Kidney (tissue), 14 donors: ENCODE results near the gene STN1. TPM values are rescaled to one million over a fixed set of nuclear protein-coding genes. Genes with fewer than 3 reads are reported as not detected.

Source experiments
- DNase-seq, 5 donors: peaks; one replicate each; pipeline ENCODE4 v3.0.0-alpha.2; 2013 to 2020
- FAIRE-seq: peaks from 2 replicates; lab custom pipeline; 2012; peaks lifted over from hg19 to GRCh38; lab: Jason Lieb, UNC
- H3K27ac ChIP-seq, 2 donors: one replicate each; pipeline ENCODE4 v1.7.0; 2013; ENCODE audit warnings: low read depth in 2 of 2, low read length in 2 of 2, inconsistent platforms in 1 of 2
- H3K27me3 ChIP-seq: one replicate; pipeline ENCODE4 v1.7.1; 2013; ENCODE audit warnings: low read length, inconsistent platforms; ENCODE audit not compliant: control insufficient read depth, insufficient read depth
- H3K36me3 ChIP-seq, 3 donors: one replicate each; pipeline versions ENCODE4 v1.7.0 to v1.7.1; 2013; ENCODE audit warnings: low read length in 3 of 3, control low read depth in 1 of 3, inconsistent platforms in 1 of 3; ENCODE audit not compliant: insufficient read depth in 3 of 3, control insufficient read depth in 2 of 3
- H3K4me1 ChIP-seq, 3 donors: one replicate each; pipeline versions ENCODE4 v1.7.0 to v1.7.1; 2013; ENCODE audit warnings: low read length in 3 of 3, inconsistent platforms in 1 of 3, low read depth in 1 of 3; ENCODE audit not compliant: control insufficient read depth in 2 of 3, insufficient read depth in 2 of 3
- H3K4me3 ChIP-seq, 3 donors: one replicate each; pipeline versions ENCODE4 v1.7.0 to v1.8.1; 2013; ENCODE audit warnings: low read length in 3 of 3, control low read depth in 1 of 3, inconsistent platforms in 1 of 3
- H3K9ac ChIP-seq, 3 donors: one replicate each; pipeline versions ENCODE4 v1.7.0 to v1.7.1; 2013; ENCODE audit warnings: low read length in 3 of 3, control low read depth in 1 of 3, inconsistent platforms in 1 of 3
- H3K9me3 ChIP-seq, 3 donors: one replicate each; pipeline versions ENCODE4 v1.7.0 to v1.7.1; 2013; ENCODE audit warnings: low read length in 3 of 3, control low read depth in 1 of 3, inconsistent platforms in 1 of 3; ENCODE audit not compliant: control insufficient read depth in 2 of 3, insufficient read depth in 1 of 3
- intact Hi-C: fragments of 100-400 bp; cut with DNase I; formaldehyde crosslinking; loops from one replicate; pipeline ENCODE4 v1.11.1; 2022
- polyA plus RNA-seq: library from polyadenylated mRNA; stranded (reverse); fragments of 350-450 nt; fragmentation: Illumina TruSeq; extraction: RNeasy Lipid Tissue Mini Kit (QIAGEN cat#74804); gene quantifications from one replicate; pipeline ENCODE4 v1.2.3, GENCODE V29; 2014; ENCODE audit warnings: low read depth, low replicate concordance; ENCODE audit not compliant: insufficient read depth
- total RNA-seq: library from RNA; stranded (reverse); fragmentation: NEBNext Ultra II Directional; extraction: Animal tissue kit (Norgen Biotek cat#: 25700); gene quantifications from one replicate; pipeline ENCODE4 v1.2.1, GENCODE V29; 2021
- TF ChIP-seq, protein P1 (sequence below): IDR thresholded peaks from 3 replicates; pipeline ENCODE4 v1.5.1; 2012; ENCODE audit warnings: mild to moderate bottlenecking, moderate library complexity, borderline replicate concordance; ENCODE audit not compliant: insufficient read depth; ENCODE audit errors: extremely low read depth
- donor health status: control.
- donor health status: control.
- donor health status: control.
- donor health status: control.
- donor health status: control.
- donor health status: DM: yes; HTN: yes; CAD: no.
- donor health status: Normal renal cell carcinoma (clear cell type).

Gene STN1
- total and polyA plus RNA-seq, 2 donors from 2014 or later, result 29.4 to 30.1 TPM

GRCh38 chr10:103930449-103930848 is 12.5 kb upstream of the STN1 start:
- Histone ChIP-seq H3K36me3 (no peaks in the 10 kb centered on the region), H3K9ac (no peak overlapping the region), H3K9me3 (no peaks in the 10 kb centered on the region), H3K4me1 (peaks cover 0 to 2% (median 0%) of the 10 kb centered on the region in 3 donors), H3K27me3 (no peaks in the 10 kb centered on the region), H3K4me3 (no peak overlapping the region), H3K27ac (no peak overlapping the region)
- no peak for FAIRE-seq
- intact Hi-C loops, result no loop called here
- TF ChIP-seq, protein P1, sequence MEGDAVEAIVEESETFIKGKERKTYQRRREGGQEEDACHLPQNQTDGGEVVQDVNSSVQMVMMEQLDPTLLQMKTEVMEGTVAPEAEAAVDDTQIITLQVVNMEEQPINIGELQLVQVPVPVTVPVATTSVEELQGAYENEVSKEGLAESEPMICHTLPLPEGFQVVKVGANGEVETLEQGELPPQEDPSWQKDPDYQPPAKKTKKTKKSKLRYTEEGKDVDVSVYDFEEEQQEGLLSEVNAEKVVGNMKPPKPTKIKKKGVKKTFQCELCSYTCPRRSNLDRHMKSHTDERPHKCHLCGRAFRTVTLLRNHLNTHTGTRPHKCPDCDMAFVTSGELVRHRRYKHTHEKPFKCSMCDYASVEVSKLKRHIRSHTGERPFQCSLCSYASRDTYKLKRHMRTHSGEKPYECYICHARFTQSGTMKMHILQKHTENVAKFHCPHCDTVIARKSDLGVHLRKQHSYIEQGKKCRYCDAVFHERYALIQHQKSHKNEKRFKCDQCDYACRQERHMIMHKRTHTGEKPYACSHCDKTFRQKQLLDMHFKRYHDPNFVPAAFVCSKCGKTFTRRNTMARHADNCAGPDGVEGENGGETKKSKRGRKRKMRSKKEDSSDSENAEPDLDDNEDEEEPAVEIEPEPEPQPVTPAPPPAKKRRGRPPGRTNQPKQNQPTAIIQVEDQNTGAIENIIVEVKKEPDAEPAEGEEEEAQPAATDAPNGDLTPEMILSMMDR, result no peak
- no peak for DNase-seq

DNA sequence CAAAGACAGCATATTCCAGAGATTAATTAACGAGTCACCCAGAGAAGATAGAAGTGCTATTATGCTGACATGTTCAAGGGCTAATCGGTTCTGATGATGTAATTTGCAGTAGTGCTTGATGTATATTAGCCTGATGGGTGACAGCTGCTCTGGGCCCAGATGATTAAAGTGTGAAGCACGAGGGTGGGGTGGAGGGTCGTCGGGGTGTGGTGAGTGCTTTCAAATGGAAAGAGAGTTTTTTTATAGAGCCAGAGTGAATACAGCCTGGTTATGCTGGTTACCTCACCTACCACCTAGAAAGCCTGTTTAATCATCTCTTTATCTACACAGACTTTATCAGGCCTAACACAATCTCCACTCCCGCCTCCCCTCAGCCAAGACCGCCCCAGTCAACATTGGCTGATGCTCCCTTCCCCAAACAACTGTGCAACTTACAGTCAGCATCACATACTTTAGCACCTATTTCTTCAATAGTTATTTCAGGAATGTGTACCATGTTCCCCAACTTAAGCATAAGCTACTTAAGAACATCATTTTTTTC is 11.5 kb upstream of the STN1 start:
- Histone ChIP-seq H3K4me3 (no peak overlapping the region), H3K27me3 (no peaks in the 10 kb centered on the region), H3K36me3 (no peaks in the 10 kb centered on the region), H3K9ac (no peak overlapping the region), H3K4me1 (peaks cover 0 to 2% (median 0%) of the 10 kb centered on the region in 3 donors), H3K9me3 (no peaks in the 10 kb centered on the region), H3K27ac (no peak overlapping the region)
- DNase-seq, result no peak
- FAIRE-seq, result no peak
- intact Hi-C loops, result no loop called here
- TF ChIP-seq, protein P1, result no peak

- no peaks in the 10 kb centered on the region for H3K36me3 ChIP-seq
- H3K27ac ChIP-seq, result no peak overlapping the region
- TF ChIP-seq, protein P1, result no peak
- H3K9me3 ChIP-seq, result no peaks in the 10 kb centered on the region
- no peaks in the 10 kb centered on the region for H3K27me3 ChIP-seq
- no peak overlapping the region for H3K4me3 ChIP-seq
- intact Hi-C loops, result no loop called here
- H3K9ac ChIP-seq, result no peak overlapping the region
- peaks cover 0 to 2% (median 0%) of the 10 kb centered on the region in 3 donors for H3K4me1 ChIP-seq
- no peak for DNase-seq
- FAIRE-seq, result no peak
Observed at GRCh38 chr10:103928784-103929183, 10.8 kb upstream of the STN1 start.
